ENCODE measurements around the gene LTBP1. TPM values are rescaled to one million over a fixed set of nuclear protein-coding genes. Genes with fewer than 3 reads are reported as not detected.
A peak's percentile ranks its signal among the peaks of the same experiment; 100 is the strongest.

LTBP1 gene
- total RNA-seq, 4 donors from 2014 or later = 12.6 to 81.0 (median 16.0) TPM

DNA sequence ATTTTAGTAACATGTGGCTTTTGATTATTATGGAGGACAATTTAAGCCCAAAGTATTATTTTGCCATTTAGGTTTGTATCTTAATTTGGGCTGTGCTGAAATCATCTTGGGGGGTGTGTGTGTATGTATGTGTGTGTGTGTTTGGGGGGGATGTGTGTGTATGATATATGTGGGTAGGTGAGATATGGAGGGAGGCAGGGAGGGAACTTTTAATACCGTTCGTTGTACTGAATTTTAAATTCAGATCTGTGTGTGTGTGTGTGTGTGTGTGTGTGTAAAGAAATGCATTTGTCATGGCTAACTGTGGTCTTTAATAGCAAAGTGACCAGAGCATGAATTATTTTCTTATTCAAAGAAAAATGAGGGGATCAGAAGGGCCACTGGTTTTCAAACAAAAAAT lies 113.7 kb downstream of the LTBP1 start:
- DNase-seq (ENCODE audit: low spot score) = no peak
- no peak for ATAC-seq (ENCODE audit: low FRiP score)
- TF ChIP-seq, protein P1, sequence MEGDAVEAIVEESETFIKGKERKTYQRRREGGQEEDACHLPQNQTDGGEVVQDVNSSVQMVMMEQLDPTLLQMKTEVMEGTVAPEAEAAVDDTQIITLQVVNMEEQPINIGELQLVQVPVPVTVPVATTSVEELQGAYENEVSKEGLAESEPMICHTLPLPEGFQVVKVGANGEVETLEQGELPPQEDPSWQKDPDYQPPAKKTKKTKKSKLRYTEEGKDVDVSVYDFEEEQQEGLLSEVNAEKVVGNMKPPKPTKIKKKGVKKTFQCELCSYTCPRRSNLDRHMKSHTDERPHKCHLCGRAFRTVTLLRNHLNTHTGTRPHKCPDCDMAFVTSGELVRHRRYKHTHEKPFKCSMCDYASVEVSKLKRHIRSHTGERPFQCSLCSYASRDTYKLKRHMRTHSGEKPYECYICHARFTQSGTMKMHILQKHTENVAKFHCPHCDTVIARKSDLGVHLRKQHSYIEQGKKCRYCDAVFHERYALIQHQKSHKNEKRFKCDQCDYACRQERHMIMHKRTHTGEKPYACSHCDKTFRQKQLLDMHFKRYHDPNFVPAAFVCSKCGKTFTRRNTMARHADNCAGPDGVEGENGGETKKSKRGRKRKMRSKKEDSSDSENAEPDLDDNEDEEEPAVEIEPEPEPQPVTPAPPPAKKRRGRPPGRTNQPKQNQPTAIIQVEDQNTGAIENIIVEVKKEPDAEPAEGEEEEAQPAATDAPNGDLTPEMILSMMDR (IDR thresholded peaks at IDR 0.05) = no peak

DNA sequence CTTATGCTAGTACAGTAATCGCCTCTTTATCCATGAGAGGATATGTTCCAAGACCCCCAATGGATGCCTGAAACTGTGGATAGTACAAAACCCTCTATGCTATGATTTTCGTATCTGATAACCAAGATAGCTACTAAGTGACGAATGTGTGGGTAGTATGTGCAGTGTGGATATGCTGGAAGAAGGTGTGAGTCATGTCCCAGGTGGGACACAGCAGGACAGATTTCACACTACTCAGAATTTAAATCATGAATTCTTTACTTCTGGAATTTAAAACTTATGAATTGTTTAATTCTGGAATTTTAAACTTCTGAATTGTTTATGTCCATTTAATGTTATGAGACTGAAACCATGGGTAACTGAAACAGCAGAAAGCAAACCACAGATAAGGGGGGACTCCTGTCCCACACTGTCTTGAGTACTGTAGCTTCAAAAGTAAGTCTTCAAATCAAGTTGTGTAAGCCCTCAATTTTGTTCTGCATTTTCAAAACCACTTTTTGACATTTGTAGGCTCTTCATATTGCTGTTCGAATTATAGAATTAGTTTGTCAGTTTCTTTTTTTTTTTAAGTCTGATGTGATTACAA lies 116.0 kb downstream of the LTBP1 start:
- TF ChIP-seq, protein P1 (IDR thresholded peaks at IDR 0.05) = no peak
- no peak for DNase-seq (ENCODE audit: low spot score)
- ATAC-seq (ENCODE audit: low FRiP score) = no peak

DNA sequence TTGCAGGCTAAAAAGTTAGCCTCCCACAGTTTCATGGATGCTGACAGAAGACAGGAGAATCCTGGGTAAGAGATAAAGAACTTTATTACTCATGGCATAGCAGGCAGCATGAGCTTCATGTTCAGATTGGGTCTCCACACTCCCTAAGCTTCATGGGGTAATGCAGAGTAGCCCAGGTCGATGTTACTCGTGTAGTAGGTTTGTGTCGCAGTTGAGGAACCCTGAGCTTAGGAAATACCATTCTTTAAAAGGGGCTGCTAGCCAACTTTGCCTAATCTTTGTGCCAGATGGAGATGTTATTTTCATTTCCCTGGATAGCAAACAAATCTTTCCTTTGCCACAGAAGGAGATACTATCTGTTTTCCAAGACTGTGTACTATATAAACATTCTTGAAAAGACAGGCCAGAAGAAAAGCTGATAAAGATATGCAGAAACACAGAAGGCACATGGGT lies 117.6 kb downstream of the LTBP1 start:
- TF ChIP-seq, protein P1 (IDR thresholded peaks at IDR 0.05) = no peak
- ATAC-seq (ENCODE audit: low FRiP score) (no peak), DNase-seq (ENCODE audit: low spot score) (no peak)

DNA sequence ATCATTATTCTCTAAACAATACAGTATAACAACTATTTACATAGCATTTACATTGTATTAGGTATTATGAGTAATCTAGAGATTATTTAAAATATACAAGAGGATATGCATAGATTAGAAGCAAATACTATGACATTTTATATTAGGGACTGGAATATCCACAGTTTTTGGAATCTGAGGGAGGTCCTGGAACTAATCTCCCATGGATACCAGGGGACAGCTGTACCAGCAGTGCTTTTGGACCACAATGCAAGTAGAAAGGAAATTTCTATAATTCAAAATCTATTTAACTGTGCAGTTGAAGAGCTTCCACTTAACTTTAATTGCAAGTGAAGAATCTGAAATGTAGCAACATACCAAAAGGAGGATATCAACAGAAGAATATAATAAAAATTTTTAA lies 120.8 kb downstream of the LTBP1 start:
- ATAC-seq (ENCODE audit: low FRiP score) = no peak
- TF ChIP-seq, protein P1 (IDR thresholded peaks at IDR 0.05) = no peak

DNA sequence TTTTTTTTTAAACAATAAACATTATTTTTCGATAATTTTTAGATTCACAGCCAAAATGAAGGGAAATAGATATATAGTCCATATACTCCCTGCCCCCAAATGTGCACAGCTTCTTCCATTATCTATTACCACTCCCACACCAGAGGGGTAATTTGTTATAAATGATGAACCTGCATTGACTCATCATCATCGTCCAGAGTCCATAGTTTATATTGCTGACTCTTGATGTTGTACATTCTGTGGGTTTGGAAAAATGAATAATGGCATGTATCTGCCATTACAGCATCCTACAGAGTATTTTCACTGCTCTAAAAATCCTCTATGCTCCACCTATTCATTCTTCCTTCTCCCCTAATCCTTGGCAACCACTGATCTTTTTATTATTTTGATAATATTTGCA lies 121.5 kb downstream of the LTBP1 start:
- TF ChIP-seq, protein P1 (IDR thresholded peaks at IDR 0.05) = no peak
- DNase-seq (ENCODE audit: low spot score) (no peak), ATAC-seq (ENCODE audit: low FRiP score) (no peak)

More for the DNA sequence above, 120.8 kb downstream of the LTBP1 start:
- no peak for DNase-seq (ENCODE audit: low spot score)

DNA sequence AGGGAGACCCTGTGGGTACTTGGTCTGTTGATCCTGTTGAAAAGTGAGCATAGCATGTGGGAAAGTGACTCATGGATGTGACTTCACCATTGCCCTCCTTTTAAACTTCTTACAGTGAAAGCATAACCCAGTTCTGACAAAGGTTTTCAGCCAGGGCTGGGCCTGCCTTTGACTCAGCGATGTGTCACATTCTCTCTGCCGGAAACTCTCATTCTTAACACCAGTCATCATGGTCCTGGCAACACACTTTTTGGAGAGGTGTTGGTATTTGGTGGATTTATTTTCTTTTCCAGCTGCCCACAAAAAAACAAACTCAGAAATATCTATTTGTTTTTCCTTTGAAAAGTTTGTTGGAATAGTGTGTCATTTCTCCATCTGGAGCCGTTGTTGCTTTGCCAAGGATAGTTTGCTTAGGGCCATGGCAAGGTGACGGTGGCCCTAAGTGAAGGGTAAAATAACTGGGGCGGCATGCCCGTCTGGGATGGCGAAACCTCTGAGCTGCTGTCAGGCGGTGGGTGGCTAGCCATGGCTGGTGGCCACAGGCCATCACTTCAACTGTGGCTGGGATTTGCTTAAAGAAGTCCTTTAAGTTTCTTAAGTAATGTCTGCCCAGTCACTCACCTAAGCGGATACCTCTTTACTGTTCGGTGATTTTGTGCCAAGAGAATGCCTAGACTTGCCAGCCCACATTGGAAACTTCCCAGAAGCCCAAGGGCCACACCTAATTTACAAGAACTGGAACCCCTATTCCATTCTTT lies 123.3 kb downstream of the LTBP1 start:
- ATAC-seq (ENCODE audit: low FRiP score) = peak; percentile 60
- TF ChIP-seq, protein P1 (IDR thresholded peaks at IDR 0.05) = no peak
- no peak for DNase-seq (ENCODE audit: low spot score)

DNA sequence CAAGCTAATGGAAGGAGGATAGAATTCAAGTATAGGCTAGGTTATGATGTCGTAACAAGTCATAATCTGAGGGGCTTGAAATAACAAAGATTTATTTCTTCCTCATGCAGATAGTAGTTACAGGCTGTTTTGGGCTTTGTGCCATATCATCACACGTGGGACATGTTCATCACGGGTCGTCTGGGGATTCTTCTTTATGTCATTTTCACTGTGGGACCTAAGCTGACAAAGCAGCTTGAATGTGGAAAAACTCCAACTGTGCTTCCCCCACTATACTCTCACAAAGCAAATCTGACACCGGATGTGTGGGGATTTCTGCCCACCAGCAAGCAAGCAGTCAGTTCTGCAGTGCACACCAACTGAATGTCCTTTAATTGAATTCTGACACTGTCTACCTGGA lies 124.8 kb downstream of the LTBP1 start:
- DNase-seq (ENCODE audit: low spot score) (no peak), ATAC-seq (ENCODE audit: low FRiP score) (no peak)
- TF ChIP-seq, protein P1 (IDR thresholded peaks at IDR 0.05) = no peak

Measured in omental fat pad (tissue), 4 donors.